ENCODE data around the gene PRSS2.

DNA sequence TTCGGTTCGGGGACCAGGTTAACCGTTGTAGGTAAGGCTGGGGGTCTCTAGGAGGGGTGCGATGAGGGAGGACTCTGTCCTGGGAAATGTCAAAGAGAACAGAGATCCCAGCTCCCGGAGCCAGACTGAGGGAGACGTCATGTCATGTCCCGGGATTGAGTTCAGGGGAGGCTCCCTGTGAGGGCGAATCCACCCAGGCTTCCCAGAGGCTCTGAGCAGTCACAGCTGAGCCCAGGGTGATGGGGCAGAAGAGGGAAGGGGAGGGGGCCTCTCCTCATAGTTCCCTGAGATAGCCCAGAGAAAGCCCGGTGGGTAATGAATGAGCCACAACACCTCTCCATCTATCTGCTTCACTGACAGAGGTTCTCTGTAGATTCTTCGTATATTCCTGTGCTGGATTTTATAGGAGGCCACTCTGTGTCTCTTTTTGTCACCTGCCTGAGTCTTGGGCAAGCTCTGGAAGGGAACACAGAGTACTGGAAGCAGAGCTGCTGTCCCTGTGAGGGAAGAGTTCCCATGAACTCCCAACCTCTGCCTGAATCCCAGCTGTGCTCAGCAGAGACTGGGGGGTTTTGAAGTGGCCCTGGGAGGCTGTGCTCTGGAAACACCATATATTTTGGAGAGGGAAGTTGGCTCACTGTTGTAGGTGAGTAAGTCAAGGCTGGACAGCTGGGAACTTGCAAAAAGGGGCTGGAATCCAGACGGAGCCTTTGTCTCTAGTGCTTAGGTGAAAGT, 16.4 kb downstream of the PRSS2 start:
- TF ChIP-seq, protein P1, sequence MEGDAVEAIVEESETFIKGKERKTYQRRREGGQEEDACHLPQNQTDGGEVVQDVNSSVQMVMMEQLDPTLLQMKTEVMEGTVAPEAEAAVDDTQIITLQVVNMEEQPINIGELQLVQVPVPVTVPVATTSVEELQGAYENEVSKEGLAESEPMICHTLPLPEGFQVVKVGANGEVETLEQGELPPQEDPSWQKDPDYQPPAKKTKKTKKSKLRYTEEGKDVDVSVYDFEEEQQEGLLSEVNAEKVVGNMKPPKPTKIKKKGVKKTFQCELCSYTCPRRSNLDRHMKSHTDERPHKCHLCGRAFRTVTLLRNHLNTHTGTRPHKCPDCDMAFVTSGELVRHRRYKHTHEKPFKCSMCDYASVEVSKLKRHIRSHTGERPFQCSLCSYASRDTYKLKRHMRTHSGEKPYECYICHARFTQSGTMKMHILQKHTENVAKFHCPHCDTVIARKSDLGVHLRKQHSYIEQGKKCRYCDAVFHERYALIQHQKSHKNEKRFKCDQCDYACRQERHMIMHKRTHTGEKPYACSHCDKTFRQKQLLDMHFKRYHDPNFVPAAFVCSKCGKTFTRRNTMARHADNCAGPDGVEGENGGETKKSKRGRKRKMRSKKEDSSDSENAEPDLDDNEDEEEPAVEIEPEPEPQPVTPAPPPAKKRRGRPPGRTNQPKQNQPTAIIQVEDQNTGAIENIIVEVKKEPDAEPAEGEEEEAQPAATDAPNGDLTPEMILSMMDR (IDR thresholded peaks at IDR 0.05): no peak
- no peak for TF ChIP-seq POLR2AphosphoS5 (IDR thresholded peaks at IDR 0.05; ENCODE audit: low read depth, low read length)
